Measurements from ENCODE around the gene ZAR1L.
"Not testable (repeated sequence)": the region's sequence is repeated elsewhere in the genome, so short reads cannot be mapped to it uniquely, and the experiment has no call there.

Gene ZAR1L, protein sequence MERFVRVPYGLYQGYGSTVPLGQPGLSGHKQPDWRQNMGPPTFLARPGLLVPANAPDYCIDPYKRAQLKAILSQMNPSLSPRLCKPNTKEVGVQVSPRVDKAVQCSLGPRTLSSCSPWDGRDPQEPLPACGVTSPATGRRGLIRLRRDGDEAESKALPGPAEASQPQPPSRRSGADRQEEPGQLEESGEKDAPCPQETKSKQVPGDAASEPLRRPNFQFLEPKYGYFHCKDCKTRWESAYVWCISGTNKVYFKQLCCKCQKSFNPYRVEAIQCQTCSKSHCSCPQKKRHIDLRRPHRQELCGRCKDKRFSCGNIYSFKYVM

DNA sequence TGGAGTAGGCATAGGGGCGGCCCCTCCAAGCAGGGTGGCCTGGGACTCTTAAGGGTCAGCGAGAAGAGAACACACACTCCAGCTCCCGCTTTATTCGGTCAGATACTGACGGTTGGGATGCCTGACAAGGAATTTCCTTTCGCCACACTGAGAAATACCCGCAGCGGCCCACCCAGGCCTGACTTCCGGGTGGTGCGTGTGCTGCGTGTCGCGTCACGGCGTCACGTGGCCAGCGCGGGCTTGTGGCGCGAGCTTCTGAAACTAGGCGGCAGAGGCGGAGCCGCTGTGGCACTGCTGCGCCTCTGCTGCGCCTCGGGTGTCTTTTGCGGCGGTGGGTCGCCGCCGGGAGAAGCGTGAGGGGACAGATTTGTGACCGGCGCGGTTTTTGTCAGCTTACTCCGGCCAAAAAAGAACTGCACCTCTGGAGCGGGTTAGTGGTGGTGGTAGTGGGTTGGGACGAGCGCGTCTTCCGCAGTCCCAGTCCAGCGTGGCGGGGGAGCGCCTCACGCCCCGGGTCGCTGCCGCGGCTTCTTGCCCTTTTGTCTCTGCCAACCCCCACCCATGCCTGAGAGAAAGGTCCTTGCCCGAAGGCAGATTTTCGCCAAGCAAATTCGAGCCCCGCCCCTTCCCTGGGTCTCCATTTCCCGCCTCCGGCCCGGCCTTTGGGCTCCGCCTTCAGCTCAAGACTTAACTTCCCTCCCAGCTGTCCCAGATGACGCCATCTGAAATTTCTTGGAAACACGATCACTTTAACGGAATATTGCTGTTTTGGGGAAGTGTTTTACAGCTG lies at the start of gene ZAR1L, which contains the start of gene BRCA2:
Gene ZAR1L, minus strand, starts transcription at position 126 of the 790 bp plus-strand sequence. CDS start 3,438 bp downstream, outside the sequence.
Gene BRCA2, plus strand, starts transcription at position 271 of the 790 bp plus-strand sequence. CDS start 953 bp downstream, outside the sequence.
- peak; percentile 86 for DNase-seq (ENCODE audit: low spot score)

- DNase-seq (ENCODE audit: low spot score): no peak
Observed at GRCh38 chr13:32362574-32362973, 47.4 kb upstream of the ZAR1L start.

- DNase-seq (ENCODE audit: low spot score): not testable (repeated sequence)
Observed at GRCh38 chr13:32355935-32356334, 40.8 kb upstream of the ZAR1L start.

GRCh38 chr13:32354040-32354439 lies 38.9 kb upstream of the ZAR1L start:
- DNase-seq (ENCODE audit: low spot score): no peak

- DNase-seq (ENCODE audit: low spot score): not testable (repeated sequence)
Observed at GRCh38 chr13:32350839-32351441, 35.8 kb upstream of the ZAR1L start.

DNA sequence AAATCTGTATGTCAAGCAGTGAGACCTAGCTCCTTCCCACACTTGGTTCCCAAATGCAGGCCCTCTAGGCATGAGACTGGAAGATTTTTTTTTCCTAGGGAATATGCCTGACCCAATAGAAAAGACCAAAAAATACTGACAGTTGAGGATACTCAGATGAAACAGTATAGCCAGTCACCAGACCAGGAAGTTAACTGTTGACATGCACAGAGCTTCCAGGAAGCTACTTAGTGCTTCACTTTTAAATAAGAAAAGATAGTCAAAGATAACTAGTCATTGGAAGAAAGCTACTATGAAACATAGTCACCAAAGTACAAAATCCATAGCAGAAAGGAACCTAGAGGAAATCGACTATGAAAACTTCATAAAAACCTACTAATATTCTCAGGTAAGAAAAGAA lies 32.5 kb upstream of the ZAR1L start:
- DNase-seq (ENCODE audit: low spot score): no peak

DNA sequence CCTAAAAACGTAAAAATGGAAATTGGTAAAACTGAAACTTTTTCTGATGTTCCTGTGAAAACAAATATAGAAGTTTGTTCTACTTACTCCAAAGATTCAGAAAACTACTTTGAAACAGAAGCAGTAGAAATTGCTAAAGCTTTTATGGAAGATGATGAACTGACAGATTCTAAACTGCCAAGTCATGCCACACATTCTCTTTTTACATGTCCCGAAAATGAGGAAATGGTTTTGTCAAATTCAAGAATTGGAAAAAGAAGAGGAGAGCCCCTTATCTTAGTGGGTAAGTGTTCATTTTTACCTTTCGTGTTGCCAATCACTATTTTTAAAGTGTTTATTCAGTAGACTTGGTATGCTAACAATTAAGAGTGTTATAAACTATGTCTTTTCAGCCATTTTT lies 25.8 kb upstream of the ZAR1L start:
- DNase-seq (ENCODE audit: low spot score): no peak

GRCh38 chr13:32334671-32335070 lies 19.5 kb upstream of the ZAR1L start:
- no peak for DNase-seq (ENCODE audit: low spot score)

DNA sequence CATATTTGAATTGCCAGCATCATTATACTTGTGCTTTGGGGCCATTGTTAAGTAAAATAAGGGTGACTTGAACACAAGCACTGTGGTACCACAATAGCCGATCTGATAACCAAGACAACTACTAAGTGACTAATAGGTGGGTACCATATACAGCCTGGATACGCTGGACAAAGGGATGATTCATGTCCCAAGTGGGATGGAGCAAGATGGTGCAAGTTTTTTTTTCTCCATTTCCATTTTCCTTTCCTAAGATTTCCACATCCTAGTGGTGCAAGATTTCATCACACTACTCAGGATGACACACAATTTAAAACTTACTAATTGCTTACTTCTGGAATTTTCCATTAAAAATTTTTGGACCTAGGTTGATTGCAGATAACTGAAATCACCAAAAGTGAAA lies 15.3 kb upstream of the ZAR1L start:
- no peak for DNase-seq (ENCODE audit: low spot score)

DNA sequence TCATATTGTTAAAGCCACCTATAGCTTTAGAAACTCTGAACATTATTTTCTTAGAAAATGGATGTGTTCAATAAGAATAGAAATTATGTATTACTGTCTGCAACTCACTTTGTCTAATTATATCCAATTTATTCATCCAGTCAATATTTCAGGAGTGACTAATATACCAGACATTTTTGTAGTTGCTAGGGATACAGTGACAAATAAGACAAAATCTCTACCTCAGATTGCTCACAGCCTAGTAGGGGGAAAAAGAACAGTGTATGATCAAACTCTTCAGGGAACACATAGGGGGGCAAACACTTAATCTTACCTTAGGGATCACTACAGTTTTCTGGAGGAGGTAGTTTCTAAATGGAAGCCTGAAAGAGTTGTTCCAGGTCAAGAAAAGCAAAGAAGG lies 8.7 kb upstream of the ZAR1L start:
- no peak for DNase-seq (ENCODE audit: low spot score)

DNA sequence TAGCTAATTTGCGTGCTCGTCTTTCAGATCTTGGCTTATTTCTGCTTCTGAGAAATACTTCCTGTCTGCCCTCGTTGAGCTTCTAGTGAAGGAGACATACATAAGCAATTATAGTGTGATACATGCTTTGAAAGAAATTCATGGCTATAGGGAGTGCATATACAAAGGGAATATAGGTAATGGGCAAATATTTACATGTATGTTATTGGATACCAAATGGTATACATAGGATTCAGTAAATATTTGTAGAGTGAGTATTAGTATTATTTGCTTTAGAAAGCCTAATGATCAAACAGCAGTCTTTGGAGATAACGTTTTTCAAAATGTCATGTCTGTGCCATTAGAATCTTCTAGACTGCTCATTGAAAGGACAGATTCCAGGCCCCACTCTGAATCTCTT lies 5.4 kb upstream of the ZAR1L start:
- no peak for DNase-seq (ENCODE audit: low spot score)

DNA sequence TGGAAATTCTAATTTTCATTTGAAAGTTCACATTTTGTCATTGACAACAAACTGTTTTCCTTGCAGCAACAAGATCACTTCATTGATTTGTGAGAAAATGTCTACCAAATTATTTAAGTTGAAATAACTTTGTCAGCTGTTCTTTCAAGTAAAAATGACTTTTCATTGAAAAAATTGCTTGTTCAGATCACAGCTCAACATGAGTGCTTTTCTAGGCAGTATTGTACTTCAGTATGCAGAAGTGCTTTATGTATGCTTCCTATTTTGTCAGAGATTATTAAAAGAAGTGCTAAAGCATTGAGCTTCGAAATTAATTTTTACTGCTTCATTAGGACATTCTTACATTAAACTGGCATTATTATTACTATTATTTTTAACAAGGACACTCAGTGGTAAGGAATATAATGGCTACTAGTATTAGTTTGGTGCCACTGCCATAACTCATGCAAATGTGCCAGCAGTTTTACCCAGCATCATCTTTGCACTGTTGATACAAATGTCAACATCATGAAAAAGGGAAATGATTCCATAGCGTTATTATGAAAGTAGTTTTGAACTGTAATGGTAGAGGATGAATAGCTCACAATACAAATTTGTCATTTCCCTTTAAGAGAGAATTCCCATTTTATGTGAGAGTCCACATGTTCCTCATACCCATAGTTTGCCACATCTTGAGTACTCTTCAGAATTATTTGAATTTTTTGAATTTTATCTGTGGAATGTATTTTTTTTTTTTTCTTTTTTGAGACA lies 2.7 kb upstream of the ZAR1L start:
- DNase-seq (ENCODE audit: low spot score): no peak

- DNase-seq (ENCODE audit: low spot score): no peak
Observed at GRCh38 chr13:32316501-32316900, 1.3 kb upstream of the ZAR1L start.

- DNase-seq (ENCODE audit: low spot score): no peak
Observed at GRCh38 chr13:32316028-32316339, 821 bp upstream of the ZAR1L start.

- peak; percentile 56 for DNase-seq (ENCODE audit: low spot score)
Observed at GRCh38 chr13:32314271-32315237, 609 bp downstream of the ZAR1L start.

DNA sequence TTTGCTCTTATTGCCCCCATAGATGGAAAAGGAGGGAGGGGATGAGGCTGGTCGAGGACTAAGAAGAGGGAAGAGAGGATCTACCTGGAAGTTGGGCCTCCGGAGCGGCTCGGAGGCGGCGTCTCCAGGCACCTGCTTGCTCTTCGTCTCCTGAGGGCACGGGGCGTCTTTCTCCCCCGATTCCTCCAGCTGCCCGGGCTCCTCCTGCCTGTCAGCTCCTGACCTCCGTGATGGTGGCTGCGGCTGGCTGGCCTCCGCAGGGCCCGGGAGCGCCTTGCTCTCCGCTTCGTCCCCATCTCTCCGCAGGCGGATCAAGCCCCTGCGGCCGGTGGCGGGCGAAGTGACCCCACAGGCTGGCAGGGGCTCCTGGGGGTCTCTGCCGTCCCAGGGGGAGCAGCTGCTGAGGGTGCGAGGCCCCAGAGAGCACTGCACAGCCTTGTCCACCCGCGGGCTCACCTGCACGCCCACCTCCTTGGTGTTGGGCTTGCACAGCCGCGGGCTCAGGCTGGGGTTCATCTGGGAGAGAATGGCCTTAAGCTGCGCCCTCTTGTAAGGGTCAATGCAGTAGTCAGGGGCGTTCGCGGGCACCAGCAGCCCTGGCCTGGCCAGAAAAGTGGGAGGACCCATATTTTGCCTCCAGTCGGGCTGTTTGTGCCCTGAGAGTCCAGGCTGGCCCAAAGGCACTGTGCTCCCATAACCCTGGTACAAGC lies 3.8 kb downstream of the ZAR1L start:
- DNase-seq (ENCODE audit: low spot score): no peak

GRCh38 chr13:32310134-32310706 lies 4.9 kb downstream of the ZAR1L start:
- peak; percentile 32 for DNase-seq (ENCODE audit: low spot score)

DNA sequence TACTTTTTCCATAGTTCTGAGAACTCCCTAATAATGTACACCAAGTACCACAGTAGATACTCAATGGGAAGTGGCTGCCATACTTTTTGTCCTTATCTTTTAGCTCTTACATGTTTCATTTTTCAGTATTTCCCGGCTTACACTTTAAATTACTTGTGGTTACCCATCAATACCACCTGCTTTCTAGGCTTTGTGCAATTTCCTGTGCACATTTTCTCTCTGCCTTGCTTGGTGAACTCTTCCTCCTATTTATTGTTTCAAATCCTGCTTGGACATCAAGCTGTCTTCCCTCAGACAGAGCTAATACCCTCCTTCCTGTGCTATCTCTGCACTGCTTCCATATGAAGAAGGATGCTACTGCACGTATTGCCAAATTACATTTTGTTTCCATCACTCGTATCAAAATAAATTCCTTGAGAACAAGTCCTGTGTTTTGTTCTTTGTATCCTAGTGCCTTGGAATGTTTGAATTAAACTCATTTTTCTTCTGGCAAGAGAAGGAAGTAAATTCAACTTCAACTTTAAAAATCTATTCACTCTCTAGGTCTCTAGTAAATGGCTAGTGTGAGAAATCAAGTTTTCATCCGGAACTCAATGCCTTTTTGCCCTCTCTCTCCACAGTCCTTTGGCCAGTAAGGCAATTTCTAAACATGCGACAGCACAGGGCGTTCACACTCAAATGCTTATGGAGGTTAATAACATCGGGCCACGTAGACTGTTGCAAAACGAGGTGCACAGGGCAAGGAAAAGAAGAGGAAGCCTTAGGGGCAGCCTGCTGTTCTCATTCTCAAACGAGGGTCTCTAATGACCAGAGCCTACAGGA lies 5.6 kb downstream of the ZAR1L start:
- no peak for DNase-seq (ENCODE audit: low spot score)

GRCh38 chr13:32305646-32306045 lies 9.5 kb downstream of the ZAR1L start:
- DNase-seq (ENCODE audit: low spot score): no peak

Measured in germinal center (tissue), 1 donor.